Testis (tissue), 3 donors: ENCODE data around the gene CCDC201. TPM values are rescaled to one million over a fixed set of nuclear protein-coding genes. Genes with fewer than 3 reads are reported as not detected.

Experiments
- DNase-seq: peaks from one replicate; pipeline ENCODE4 v3.0.0-alpha.2; 2019
- H3K27ac ChIP-seq, 2 donors: fragments of 200-600 bp; sonication (generic); one replicate each; pipeline ENCODE4 v1.5.1; 2019
- H3K27me3 ChIP-seq: fragments of 200-600 bp; sonication (generic); one replicate; pipeline ENCODE4 v1.5.1; 2019
- H3K36me3 ChIP-seq: fragments of 200-600 bp; sonication (generic); one replicate; pipeline ENCODE4 v1.5.1; 2017; ENCODE audit warnings: low read depth; ENCODE audit errors: missing control alignments
- H3K4me1 ChIP-seq: fragments of 200-600 bp; sonication (generic); one replicate; pipeline ENCODE4 v1.5.1; 2019
- H3K4me3 ChIP-seq, 2 donors: fragments of 200-600 bp; sonication (generic); one replicate each; pipeline ENCODE4 v1.5.1; 2017 to 2019
- H3K9me3 ChIP-seq: fragments of 200-600 bp; sonication (generic); one replicate; pipeline ENCODE4 v1.5.1; 2017
- POLR2A ChIP-seq: fragments of 450-650 bp; IDR thresholded peaks from one replicate; pipeline ENCODE4 v1.6.1; 2017; ENCODE audit warnings: antibody characterized with exemption, mild to moderate bottlenecking, moderate library complexity
- WGBS, 2 donors: methylation state at CpG; one replicate each; pipeline ENCODE4 v1.1.5; 2018; 5-methylcytosine and 5-hydroxymethylcytosine counted together
- intact Hi-C: fragments of 100-400 bp; cut with DNase I; formaldehyde crosslinking; loops from one replicate; pipeline ENCODE4 v1.15.1; 2023; ENCODE audit warnings: low total_unique reads
- polyA plus RNA-seq: library from polyadenylated mRNA; stranded (reverse); fragments of 350-450 nt; fragmentation: Illumina TruSeq; extraction: RNeasy Lipid Tissue Mini Kit (QIAGEN cat#74804); gene quantifications from one replicate; pipeline ENCODE4 v1.2.3, GENCODE V29; 2014; ENCODE audit warnings: low read depth, low replicate concordance; ENCODE audit not compliant: insufficient read depth
- total RNA-seq, 2 donors: library from RNA; depleted of rRNA; stranded (reverse); fragments of >200 nt; gene quantifications; one replicate each; pipeline ENCODE4 v1.2.3, GENCODE V29; 2016
- TF ChIP-seq, protein P1 (sequence below), 3 experiments: fragments of 450-650 bp in 2 of 3; fragments of 200-600 bp in 1 of 3; sonication (generic) in 1 of 3; IDR thresholded peaks; one replicate each; pipeline ENCODE4 v1.5.1; 2016 to 2019; ENCODE audit warnings: antibody characterized with exemption in 3 of 3, mild to moderate bottlenecking in 2 of 3, moderate library complexity in 1 of 3

CCDC201 gene
- total and polyA plus RNA-seq, 3 donors from 2014 or later = 0.12 TPM; not detected in 2

GRCh38 chr7:45910855-45911254, 38.0 kb upstream of the CCDC201 start:
- no peaks in the 10 kb centered on the region for H3K27me3 ChIP-seq
- no peak for DNase-seq
- no peak for TF ChIP-seq POLR2A
- TF ChIP-seq, protein P1, sequence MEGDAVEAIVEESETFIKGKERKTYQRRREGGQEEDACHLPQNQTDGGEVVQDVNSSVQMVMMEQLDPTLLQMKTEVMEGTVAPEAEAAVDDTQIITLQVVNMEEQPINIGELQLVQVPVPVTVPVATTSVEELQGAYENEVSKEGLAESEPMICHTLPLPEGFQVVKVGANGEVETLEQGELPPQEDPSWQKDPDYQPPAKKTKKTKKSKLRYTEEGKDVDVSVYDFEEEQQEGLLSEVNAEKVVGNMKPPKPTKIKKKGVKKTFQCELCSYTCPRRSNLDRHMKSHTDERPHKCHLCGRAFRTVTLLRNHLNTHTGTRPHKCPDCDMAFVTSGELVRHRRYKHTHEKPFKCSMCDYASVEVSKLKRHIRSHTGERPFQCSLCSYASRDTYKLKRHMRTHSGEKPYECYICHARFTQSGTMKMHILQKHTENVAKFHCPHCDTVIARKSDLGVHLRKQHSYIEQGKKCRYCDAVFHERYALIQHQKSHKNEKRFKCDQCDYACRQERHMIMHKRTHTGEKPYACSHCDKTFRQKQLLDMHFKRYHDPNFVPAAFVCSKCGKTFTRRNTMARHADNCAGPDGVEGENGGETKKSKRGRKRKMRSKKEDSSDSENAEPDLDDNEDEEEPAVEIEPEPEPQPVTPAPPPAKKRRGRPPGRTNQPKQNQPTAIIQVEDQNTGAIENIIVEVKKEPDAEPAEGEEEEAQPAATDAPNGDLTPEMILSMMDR (IDR thresholded peaks at IDR 0.05) = no peak
- H3K4me1 ChIP-seq = no peaks in the 10 kb centered on the region
- no peak overlapping the region for H3K27ac ChIP-seq
- no peak overlapping the region for H3K4me3 ChIP-seq
- no peaks in the 10 kb centered on the region for H3K9me3 ChIP-seq
- WGBS, 2 donors = 89 to 96% methylated on average over 3 of the region's 3 CpGs
- intact Hi-C loops = loop anchor here (10.0 kb wide), 1 partner anchor 1264 kb away; no protein-coding TSS in a partner anchor
- H3K36me3 ChIP-seq = no peaks in the 10 kb centered on the region

DNA sequence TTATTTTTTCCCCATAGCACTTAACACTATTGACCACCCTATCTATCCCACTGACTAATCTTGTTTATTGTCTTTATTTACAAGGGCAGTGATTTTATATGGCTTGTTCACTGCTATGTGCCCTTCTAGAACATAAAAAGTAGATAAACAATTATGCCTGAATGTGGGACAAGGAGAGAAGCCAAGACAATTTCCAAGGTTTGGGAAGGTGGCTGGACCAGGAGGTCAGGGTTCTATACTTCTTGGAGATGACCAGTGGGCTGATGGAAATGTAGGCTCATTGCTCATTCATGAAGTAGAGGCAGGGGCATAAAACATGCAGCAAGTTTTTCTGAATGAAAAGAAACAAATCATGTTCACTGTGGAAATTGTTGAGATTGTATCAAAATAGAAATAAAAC, 36.7 kb upstream of the CCDC201 start:
- TF ChIP-seq, protein P1 (IDR thresholded peaks at IDR 0.05) = no peak
- no peak for TF ChIP-seq POLR2A
- DNase-seq = no peak
- H3K27ac ChIP-seq = no peak overlapping the region
- no peak overlapping the region for H3K4me3 ChIP-seq
- H3K27me3 ChIP-seq = no peaks in the 10 kb centered on the region
- H3K9me3 ChIP-seq = no peaks in the 10 kb centered on the region
- no peaks in the 10 kb centered on the region for H3K4me1 ChIP-seq
- intact Hi-C loops = no loop called here
- H3K36me3 ChIP-seq = no peaks in the 10 kb centered on the region

GRCh38 chr7:45902820-45903219, 29.9 kb upstream of the CCDC201 start:
- H3K27me3 ChIP-seq = no peaks in the 10 kb centered on the region
- intact Hi-C loops = no loop called here
- H3K27ac ChIP-seq = no peak overlapping the region
- no peaks in the 10 kb centered on the region for H3K36me3 ChIP-seq
- 73 to 81% methylated on average over 1 of the region's 1 CpG for WGBS, 2 donors
- no peaks in the 10 kb centered on the region for H3K9me3 ChIP-seq
- H3K4me3 ChIP-seq = no peak overlapping the region
- no peak for DNase-seq
- no peak for TF ChIP-seq POLR2A
- TF ChIP-seq, protein P1 (IDR thresholded peaks at IDR 0.05) = no peak
- no peaks in the 10 kb centered on the region for H3K4me1 ChIP-seq

DNA sequence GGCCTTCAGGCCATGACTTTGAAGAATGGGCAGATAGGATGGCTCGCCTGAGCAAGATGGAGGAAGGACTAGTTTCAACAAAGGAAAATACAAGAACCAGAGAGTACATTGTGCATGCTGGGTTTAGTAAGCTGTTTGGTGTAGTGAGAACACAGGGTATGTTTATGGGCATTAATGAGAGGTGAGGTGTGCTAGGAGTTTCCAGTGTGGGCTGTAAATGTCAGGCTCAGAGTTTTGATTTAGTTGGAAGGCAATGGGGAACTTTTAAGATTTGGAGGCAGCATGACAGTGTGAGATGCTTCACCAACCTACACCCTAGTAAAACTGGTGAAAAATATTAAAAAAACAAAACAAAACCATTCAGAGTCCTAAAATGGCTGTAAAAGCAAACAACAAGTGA, 28.7 kb upstream of the CCDC201 start:
- H3K4me3 ChIP-seq = no peak overlapping the region
- no peaks in the 10 kb centered on the region for H3K9me3 ChIP-seq
- no peak for DNase-seq
- TF ChIP-seq, protein P1 (IDR thresholded peaks at IDR 0.05) = no peak
- TF ChIP-seq POLR2A = no peak
- 85 to 88% methylated on average over 1 of the region's 1 CpG for WGBS, 2 donors
- no peak overlapping the region for H3K27ac ChIP-seq
- no peaks in the 10 kb centered on the region for H3K27me3 ChIP-seq
- intact Hi-C loops = no loop called here
- H3K36me3 ChIP-seq = no peaks in the 10 kb centered on the region
- no peaks in the 10 kb centered on the region for H3K4me1 ChIP-seq

DNA sequence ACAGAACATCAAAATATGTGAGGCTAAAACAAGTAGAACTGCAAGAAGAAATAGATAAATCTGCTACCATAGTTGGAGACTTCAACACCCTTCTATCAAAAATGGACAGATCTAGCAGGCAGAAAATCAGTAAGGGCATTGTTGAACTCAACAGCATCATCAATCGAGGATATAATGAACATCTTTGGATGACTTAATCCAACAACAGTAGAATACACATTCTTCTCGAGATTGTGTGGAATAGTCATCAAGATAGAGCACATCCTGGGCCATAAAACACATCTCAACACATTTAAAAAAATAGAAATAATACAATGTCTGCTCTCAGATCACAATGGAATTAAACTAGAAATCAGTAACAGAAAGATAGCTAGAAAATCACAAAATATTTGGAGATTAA, 25.3 kb upstream of the CCDC201 start:
- no peaks in the 10 kb centered on the region for H3K27me3 ChIP-seq
- 86 to 90% methylated on average over 2 of the region's 2 CpGs for WGBS, 2 donors
- no peaks in the 10 kb centered on the region for H3K9me3 ChIP-seq
- intact Hi-C loops = no loop called here
- no peak for DNase-seq
- no peaks in the 10 kb centered on the region for H3K36me3 ChIP-seq
- TF ChIP-seq POLR2A = no peak
- TF ChIP-seq, protein P1 (IDR thresholded peaks at IDR 0.05) = no peak
- no peak overlapping the region for H3K27ac ChIP-seq
- no peaks in the 10 kb centered on the region for H3K4me1 ChIP-seq
- H3K4me3 ChIP-seq = no peak overlapping the region
